GM12801 (cell line): ENCODE results near the gene SCARF2.

ENCODE experiments used
- TF ChIP-seq, protein P1 (sequence below): IDR thresholded peaks from one replicate; pipeline ENCODE4 v1.5.1; 2011; ENCODE audit warnings: control low read depth; ENCODE audit not compliant: insufficient read length; ENCODE audit errors: extremely low read depth

SCARF2 gene

DNA sequence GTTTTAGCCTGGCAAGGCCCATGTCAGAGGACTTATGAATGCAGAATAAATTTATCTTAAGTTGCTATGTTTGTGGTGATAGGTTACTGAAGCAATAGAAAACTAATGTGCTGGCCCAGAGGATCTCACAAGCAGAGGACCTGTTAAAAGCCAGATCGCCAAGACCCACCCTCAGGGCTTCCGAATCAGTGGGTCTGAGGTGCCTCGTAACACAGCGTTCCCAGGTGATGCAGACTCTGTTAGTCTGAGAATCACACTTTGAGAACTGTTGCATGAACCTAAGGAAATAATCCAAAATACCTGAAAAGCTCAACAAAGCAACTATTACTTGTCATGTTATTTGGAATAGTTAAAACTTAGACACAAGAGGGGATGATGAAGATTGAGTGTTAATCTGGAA, 6.7 kb upstream of the SCARF2 start:
- TF ChIP-seq, protein P1, sequence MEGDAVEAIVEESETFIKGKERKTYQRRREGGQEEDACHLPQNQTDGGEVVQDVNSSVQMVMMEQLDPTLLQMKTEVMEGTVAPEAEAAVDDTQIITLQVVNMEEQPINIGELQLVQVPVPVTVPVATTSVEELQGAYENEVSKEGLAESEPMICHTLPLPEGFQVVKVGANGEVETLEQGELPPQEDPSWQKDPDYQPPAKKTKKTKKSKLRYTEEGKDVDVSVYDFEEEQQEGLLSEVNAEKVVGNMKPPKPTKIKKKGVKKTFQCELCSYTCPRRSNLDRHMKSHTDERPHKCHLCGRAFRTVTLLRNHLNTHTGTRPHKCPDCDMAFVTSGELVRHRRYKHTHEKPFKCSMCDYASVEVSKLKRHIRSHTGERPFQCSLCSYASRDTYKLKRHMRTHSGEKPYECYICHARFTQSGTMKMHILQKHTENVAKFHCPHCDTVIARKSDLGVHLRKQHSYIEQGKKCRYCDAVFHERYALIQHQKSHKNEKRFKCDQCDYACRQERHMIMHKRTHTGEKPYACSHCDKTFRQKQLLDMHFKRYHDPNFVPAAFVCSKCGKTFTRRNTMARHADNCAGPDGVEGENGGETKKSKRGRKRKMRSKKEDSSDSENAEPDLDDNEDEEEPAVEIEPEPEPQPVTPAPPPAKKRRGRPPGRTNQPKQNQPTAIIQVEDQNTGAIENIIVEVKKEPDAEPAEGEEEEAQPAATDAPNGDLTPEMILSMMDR, result no peak

DNA sequence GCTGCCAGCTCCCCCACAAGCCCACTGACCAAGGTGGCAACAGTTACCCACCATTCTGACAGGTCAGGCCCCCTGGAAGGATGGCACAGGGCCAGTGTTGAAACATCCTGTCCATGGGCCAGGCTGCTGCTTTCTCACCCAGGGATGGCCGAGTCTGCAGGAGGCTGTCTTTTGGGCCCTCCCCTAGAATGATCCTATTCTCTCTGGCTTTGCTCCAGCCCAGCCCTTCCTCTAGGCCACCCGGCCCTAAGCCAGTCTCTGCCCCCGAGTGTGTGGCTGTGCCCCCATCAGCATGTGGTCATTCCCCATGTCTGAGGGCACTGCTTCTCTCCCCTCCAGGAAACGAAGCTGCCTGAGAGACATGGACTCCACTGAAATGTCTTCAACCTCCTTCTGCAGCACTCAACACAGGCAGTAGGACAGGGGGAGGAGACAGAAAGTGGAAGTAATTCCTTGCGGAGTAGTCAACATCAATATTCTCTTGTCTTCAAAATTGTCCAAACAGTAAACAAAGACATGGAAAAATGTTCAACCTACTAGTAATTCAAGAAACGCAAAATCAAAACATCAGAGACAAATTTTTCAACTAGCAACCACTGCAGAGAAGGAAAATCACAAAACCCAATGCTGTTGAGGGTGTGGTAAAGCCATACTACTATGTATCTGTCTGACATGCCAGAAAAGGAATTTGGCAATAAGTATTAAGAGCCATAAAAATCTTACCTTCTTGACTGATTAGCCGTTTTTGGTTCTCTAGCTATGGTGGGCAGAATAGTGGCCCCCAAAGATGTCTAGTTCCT, 5.1 kb upstream of the SCARF2 start:
- TF ChIP-seq, protein P1, result no peak

DNA sequence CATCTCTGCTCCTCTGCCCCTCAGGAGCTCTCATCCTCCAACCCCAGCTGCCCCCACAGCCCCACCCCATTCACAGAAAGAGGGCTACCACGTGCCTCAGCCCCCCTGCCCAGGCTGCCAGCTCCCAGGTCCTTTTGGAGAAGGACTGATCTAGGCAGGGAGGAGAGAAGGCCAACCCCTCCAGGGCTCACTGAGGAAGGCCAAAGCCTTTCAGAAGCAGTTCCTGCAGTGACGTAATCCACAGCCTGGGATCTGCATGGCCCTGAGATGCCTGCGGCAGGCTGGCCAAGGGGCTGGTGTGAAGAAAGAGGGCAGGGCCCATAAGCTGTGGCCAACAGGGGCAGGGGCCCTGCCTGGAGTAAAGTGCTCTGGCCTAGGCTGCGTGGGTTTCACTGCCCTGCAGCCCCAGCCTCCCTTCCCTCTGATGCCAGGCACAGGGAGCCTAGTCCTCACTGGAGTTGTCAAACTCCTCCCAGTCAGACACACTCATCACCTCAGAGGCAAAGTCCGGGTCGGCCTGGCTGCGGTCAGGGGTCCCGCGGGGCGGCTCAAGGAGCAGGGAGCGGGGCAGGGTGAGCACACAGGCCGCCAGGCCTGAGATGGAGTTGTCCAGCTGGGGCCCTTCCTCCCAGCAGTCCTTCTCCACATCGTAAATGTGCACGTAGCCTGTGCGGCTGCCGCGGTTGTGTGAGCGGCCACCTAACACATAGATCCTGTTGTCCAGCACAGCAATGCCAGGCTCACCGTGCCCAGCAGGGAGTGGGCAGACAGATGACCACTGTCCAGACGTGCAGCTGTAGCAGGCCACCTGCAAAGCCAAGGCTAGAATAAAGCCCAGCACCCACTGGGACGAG, 4.2 kb upstream of the SCARF2 start:
- TF ChIP-seq, protein P1, result no peak

DNA sequence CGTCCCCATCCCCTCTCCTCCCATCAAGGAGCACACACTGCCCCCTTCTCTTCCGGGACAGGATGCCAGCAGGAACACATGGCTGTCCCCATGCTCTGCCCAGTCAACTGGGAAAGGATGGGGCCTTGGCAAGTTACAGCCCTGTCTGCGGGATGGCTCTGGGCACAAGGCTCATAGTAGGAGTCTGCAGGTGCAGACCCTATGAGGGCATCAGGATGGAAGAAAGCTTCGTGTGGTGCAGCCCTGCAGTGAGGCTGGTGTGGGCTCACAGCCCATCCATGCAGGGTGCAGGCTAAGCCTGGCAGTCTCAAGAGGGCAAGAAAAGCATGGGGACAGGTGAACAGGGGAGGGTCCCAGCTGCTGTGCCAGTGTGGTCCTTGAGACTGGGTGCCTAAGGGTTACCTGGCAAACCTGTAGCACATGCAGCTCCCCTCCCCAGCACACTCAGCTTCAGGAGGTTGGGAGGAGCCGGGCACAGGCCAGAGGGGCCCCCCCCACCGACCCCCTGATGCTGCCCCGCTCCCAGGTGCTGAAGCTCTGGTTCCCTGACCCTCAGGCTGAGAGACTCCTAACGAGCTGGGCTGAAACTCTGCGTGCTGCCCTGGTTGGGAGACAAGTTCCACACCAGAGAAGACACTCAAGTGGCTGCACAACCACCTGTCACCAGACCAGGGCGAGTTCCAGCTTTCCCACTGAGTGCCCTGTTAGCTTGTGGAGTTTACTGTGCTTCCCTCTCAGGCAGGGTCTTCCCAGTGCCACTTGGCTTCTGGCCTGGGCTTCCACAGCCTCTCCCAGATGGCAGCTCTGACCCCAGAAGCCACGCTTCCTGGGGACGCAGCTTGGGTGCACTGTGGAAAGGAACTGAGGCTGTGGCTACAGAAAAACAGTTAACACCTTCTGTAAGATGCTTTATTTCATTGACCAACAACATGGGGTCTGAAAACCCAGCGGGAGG, 3.3 kb upstream of the SCARF2 start:
- TF ChIP-seq, protein P1, result no peak

DNA sequence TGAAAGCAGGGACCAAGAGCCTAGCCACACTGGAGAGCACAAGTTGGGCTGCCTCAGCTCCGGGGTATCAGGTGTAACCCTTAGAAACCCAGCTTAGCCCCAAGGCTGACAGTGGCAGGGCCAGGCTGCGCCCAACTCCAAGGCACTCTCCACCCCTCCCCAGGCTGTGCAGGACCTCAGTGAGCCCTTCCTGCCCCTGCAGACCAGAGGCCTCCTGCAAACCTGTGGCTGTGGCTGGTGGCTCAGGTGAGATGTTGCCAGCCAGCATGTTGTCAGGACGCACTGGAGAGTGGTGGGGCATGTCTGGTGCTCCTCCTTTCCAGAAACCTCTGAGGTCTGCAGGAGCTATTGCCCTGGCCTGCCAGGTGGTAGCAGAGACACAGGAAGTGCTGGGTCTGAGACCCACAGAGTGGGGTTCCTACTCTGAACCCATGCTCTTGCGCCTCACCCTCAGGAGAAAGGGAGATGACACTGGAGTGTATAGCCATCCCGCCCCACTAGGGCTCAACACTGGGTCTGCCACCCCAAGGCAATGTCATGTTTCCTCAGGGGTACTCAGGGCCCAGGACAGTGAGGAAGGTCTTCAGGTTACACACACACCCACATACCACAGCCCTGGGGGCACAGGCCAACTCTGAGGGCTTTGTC, 2.4 kb upstream of the SCARF2 start:
- TF ChIP-seq, protein P1, result no peak

DNA sequence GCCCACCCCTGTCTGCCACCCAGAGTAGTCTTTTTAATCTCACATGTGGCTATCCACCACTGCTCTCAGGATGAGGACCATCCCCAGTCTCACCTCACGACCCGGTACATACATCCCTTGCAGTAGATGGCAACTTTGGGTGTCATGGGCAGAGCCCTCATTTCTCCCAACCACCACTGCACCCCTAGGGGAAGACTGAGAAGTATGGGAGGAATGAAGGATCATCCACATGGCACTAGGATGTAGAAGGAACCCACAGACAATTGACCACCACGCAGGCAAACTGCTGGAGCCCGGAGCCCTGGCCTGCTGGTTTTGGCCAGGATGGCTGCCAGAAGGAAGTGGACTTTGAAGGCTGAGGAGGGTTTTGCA, 1.9 kb upstream of the SCARF2 start:
- TF ChIP-seq, protein P1, result no peak
